Endothelial cell of umbilical vein (primary cell): ENCODE measurements around the gene DRICH1.

Source experiments
- CTCF ChIP-seq, 2 donors: IDR thresholded peaks; 1 replicate in 1 of 2; 2 replicates in 1 of 2; pipeline ENCODE4 v1.5.1; 2011; ENCODE audit warnings: low read length in 2 of 2, mild to moderate bottlenecking in 2 of 2, moderate library complexity in 2 of 2, control low read depth in 1 of 2, inconsistent platforms in 1 of 2, low read depth in 1 of 2; ENCODE audit not compliant: insufficient read depth in 1 of 2; ENCODE audit errors: extremely low read depth in 1 of 2
- EZH2 ChIP-seq: IDR thresholded peaks from 2 replicates; pipeline ENCODE4 v1.6.1; 2012; ENCODE audit warnings: borderline replicate concordance, low read depth, mild to moderate bottlenecking, moderate library complexity, low read length, inconsistent platforms; ENCODE audit not compliant: severe bottlenecking
- FOS ChIP-seq: IDR thresholded peaks from 2 replicates; pipeline ENCODE4 v1.6.1; 2011; ENCODE audit warnings: mild to moderate bottlenecking, low read length, moderate library complexity, borderline replicate concordance; ENCODE audit not compliant: insufficient read depth
- GATA2 ChIP-seq: IDR thresholded peaks from 2 replicates; pipeline ENCODE4 v1.7.0; 2011; ENCODE audit warnings: low read depth, mild to moderate bottlenecking, moderate library complexity, mixed read lengths, low read length; ENCODE audit not compliant: insufficient read length, insufficient read depth
- JUN ChIP-seq: IDR thresholded peaks from 2 replicates; pipeline ENCODE4 v1.6.1; 2011; ENCODE audit warnings: borderline replicate concordance, low read depth; ENCODE audit not compliant: insufficient read length, insufficient read depth
- MYC ChIP-seq: IDR thresholded peaks from one replicate; pipeline ENCODE4 v1.6.1; 2011; ENCODE audit warnings: mild to moderate bottlenecking, low read depth, low read length
- POLR2A ChIP-seq: IDR thresholded peaks from 2 replicates; pipeline ENCODE4 v1.6.1; 2012; ENCODE audit warnings: low read depth, mild to moderate bottlenecking, control low read depth, low read length
- POLR2AphosphoS5 ChIP-seq: IDR thresholded peaks from 2 replicates; pipeline ENCODE4 v1.6.1; 2012; ENCODE audit warnings: low read depth, mild to moderate bottlenecking, control low read depth, low read length, moderate library complexity; ENCODE audit not compliant: insufficient read depth
- TF ChIP-seq, protein P1 (sequence below): IDR thresholded peaks from 2 replicates; pipeline ENCODE4 v1.6.1; 2011; ENCODE audit not compliant: insufficient read depth, insufficient read length

DNA sequence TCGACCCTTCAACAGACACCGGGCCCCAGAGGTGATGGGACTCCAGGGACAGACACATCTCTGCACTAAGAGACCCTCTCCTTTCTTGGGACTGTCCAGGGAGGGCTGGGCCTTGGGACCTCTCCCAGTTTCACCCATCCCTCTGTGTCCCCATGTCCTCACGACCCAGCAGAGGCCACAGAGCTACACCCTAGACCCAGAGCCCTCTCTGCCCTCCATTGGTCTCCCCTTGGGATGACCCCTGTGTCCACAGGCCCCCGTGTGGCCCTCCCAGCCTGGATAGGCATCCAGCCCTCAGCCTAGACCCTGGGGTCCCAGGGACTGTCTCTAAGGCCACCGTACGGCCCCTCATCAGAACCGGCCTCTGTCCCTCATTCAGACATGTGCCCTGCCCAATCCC, 7.5 kb upstream of the DRICH1 start:
- TF ChIP-seq CTCF (IDR thresholded peaks at IDR 0.05; ENCODE audit: extremely low read depth in 1 of 2, insufficient read depth in 1 of 2, low read depth in 1 of 2, low read length in 2 of 2) (no peak), POLR2A (no peak), EZH2 (no peak), GATA2 (no peak), JUN (no peak), FOS (no peak), POLR2AphosphoS5 (no peak), MYC (no peak)
- TF ChIP-seq, protein P1, sequence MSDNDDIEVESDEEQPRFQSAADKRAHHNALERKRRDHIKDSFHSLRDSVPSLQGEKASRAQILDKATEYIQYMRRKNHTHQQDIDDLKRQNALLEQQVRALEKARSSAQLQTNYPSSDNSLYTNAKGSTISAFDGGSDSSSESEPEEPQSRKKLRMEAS, result no peak
